Stimulated activated CD4-positive, alpha-beta T cell treated with anti-CD3 and anti-CD28 coated beads, Interleukin-15, amount 100 ng/mL, for 24 hours (primary cell): ENCODE data around the gene CCDC152.
"Not testable (repeated sequence)": the region's sequence is repeated elsewhere in the genome, so short reads cannot be mapped to it uniquely, and the experiment has no call there.

Experiments
- DNase-seq: peaks from one replicate; pipeline ENCODE4 v3.0.0-alpha.2; 2020

Gene CCDC152

GRCh38 chr5:42756606-42757601, at the start of gene CCDC152:
TSS of gene CCDC152 (plus strand) at chr5:42756818. CDS start at chr5:42759122, 2,304 bp downstream.
- peak; percentile 71 for DNase-seq

- no peak for DNase-seq
These were observed 40.8 kb upstream of the CCDC152 start for GRCh38 chr5:42715785-42716184.

GRCh38 chr5:42718591-42718990, 38.0 kb upstream of the CCDC152 start:
- peak; percentile 4 for DNase-seq

- DNase-seq, result no peak
These were observed 37.6 kb upstream of the CCDC152 start for GRCh38 chr5:42719034-42719433.

GRCh38 chr5:42720251-42720650, 36.4 kb upstream of the CCDC152 start:
- no peak for DNase-seq

GRCh38 chr5:42721484-42721883, 35.1 kb upstream of the CCDC152 start:
- DNase-seq, result no peak

- DNase-seq, result not testable (repeated sequence)
These were observed 22.0 kb upstream of the CCDC152 start for GRCh38 chr5:42734531-42735058.

- no peak for DNase-seq
These were observed 15.7 kb upstream of the CCDC152 start for GRCh38 chr5:42740920-42741319.

GRCh38 chr5:42745426-42745825, 11.2 kb upstream of the CCDC152 start:
- DNase-seq, result peak; percentile 4

GRCh38 chr5:42745856-42746255, 10.8 kb upstream of the CCDC152 start:
- no peak for DNase-seq

GRCh38 chr5:42749020-42749419, 7.6 kb upstream of the CCDC152 start:
- no peak for DNase-seq

- no peak for DNase-seq
These were observed 6.1 kb upstream of the CCDC152 start for GRCh38 chr5:42750507-42750906.

GRCh38 chr5:42751044-42751443, 5.6 kb upstream of the CCDC152 start:
- DNase-seq, result no peak

- DNase-seq, result no peak
These were observed 3.5 kb upstream of the CCDC152 start for GRCh38 chr5:42753099-42753498.

- DNase-seq, result no peak
These were observed 2.8 kb downstream of the CCDC152 start for GRCh38 chr5:42759456-42759855.

GRCh38 chr5:42760426-42760825, 3.8 kb downstream of the CCDC152 start:
- no peak for DNase-seq

GRCh38 chr5:42761791-42762190, 5.2 kb downstream of the CCDC152 start:
- no peak for DNase-seq

- DNase-seq, result no peak
These were observed 11.0 kb downstream of the CCDC152 start for GRCh38 chr5:42767491-42768105.

- DNase-seq, result no peak
These were observed 11.5 kb downstream of the CCDC152 start for GRCh38 chr5:42768106-42768504.

- no peak for DNase-seq
These were observed 13.4 kb downstream of the CCDC152 start for GRCh38 chr5:42770003-42770402.

GRCh38 chr5:42772265-42772993, 15.8 kb downstream of the CCDC152 start:
- DNase-seq, result no peak

GRCh38 chr5:42779083-42779482, 22.5 kb downstream of the CCDC152 start:
- no peak for DNase-seq

- no peak for DNase-seq
These were observed 25.0 kb downstream of the CCDC152 start for GRCh38 chr5:42781584-42781983.
